HG02798 (cell line): ENCODE data around the gene VAPB.

ENCODE experiments used
- ATAC-seq: cut with Tn5 transposase; IDR thresholded peaks from one replicate; pipeline ENCODE4 v1.9.1; 2021; ENCODE audit warnings: mild to moderate bottlenecking; ENCODE audit not compliant: unreplicated experiment, poor library complexity

VAPB gene

DNA sequence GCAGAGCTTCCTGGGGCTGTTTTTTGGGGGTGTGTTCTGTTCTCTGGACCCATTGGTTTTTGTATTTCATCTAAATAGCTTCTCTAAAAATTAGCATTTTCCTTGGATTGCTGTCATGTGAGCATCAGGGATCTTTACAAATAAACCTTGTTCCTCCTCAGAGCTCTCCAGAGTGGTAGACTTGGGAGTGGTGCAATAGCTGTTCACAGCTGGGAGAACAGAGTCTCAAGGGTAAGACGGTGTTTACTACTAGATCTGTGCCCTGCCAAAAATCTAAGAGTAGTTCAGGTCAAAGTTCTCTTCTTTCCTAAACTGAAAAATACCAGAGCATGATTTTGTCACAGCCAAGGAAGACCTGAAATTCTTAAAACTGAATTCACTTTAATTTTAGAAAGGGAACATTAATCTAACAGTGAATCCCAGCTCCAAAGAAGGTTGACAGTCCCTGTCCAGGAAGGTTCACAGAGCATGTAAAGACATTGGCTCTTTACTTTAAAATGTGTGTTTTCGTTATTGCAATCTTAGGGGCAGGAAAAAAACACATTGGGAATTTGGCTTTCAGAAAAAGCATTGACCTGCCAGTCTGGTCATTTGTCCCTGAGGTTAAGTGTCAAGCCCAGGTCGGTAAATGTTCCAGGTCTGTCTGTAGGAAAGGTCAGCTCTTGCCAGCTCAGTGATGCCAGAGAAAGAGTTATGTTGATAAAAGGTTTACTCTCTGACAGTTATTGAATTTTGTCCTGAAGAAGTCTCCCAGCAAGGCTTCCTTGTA is 43.3 kb downstream of the VAPB start:
- no peak for ATAC-seq

DNA sequence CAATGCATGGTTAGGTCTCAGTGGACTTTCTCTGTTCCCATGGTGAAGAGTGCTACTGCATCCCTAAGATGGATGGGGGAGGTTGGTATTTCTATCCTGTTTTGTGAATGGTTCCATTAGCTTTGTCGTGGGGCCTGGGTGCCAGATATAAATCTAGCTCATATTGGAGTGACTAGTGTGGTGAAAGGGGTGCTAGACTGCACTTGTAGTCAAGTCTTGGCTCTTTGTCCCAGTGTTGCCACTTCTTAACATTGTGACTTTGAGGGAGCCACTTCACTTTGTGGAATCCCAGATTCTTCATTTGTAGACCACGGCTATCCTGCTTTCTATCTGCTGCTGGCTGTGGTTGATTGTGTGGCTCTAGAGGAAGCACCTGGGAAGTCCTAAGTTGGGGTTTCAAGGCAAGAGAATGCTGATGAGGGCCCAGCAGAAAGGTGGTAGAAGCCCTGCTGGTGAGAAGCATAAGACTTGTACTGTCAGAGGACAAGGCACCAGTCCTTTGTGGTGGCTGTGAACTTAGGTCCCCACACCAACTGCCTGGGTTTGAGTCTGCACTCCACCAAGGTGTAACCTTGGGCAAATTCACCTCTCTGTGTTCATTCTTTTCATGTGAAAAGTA is 44.1 kb downstream of the VAPB start:
- ATAC-seq = no peak

DNA sequence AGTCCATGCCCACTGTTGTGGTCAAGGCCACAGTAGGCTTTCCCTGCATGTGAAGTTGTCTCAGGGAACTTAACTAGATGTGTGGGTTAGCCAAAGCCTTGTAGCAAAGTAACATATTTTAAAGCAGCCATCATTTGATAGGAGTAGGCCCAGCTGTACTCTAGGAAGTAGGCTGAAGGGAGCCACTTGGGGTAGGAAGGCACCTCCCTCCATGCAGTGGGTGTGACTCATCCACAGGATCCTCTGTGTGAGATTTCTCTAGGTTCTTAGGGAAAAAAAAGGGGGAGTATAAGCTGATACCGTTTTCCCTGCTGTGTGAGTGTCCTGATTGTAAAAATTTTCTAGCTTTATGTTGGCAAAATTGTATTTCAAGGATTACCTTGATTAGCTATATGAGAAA is 44.7 kb downstream of the VAPB start:
- no peak for ATAC-seq

DNA sequence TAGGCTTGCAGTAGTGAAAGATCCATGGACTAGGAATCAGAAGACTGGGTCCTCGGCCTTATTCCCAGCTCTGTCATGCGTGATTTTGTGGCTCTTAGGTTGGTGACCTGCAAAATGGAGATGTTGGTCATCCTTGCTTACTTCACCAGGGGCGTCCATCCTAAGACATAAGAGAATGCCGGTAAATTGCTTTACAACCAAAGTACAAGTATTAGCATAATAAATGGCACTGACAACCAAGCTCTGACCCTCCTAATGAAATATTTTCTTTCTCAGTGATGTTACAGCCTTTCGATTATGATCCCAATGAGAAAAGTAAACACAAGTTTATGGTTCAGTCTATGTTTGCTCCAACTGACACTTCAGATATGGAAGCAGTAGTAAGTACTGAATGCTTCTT is 45.3 kb downstream of the VAPB start:
- no peak for ATAC-seq

DNA sequence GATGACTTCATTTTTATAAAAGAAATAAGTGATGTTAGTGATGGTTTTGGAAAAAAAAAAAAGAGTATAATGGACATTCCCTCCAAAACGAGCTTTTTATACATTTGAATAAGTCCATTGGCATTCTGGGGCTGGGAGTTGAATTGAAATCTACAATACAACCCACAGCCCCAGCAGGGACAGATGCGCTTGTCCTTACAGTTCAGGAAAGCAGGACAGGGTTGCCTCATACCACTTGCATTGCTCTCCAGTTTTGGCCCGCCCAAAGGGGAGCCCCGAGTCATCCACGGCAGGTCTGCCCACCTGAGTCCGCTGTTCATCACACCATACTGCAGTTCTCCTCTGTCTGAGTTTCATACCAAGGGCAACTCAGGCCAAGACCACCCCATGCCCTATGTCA is 46.2 kb downstream of the VAPB start:
- ATAC-seq = no peak

DNA sequence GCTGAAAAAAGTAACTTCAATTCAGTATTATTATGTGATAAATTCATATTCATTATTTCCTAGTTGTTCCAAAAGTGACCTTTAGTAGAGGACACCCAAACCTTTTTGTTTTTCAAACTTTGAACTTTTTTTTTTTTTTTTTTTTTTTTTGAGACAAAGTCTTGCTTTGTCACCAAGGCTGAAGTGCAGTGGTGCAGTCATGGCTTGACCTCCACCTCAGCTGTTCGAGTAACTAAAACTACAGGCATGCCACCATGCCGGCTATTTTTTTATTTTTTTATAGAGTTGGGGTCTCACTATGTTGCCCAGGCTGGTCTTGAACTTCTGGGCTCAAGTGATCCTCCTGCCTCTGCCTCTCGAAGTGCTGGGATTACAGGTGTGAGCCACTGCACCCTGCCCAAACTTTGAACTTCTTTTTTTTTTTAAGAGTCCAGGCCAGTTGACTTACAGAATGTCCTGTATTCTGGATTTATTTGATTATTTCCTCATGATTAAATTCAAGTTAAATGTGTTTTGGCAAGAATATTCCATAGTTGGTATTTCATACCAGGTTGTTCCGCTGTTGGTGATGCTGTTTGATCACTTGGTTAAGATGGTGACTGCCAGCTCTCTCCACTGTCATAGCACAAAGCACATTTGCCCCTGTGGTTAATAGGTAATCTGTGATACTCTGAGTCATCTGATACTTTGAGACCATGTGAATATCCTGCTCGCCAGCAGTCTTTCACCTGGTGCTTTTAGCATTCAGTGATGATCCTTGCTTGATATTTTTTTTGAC is 48.0 kb downstream of the VAPB start:
- peak; percentile 39 for ATAC-seq

- no peak for ATAC-seq
Measured at GRCh38 chr20:58438970-58439808, 50.2 kb downstream of the VAPB start.

DNA sequence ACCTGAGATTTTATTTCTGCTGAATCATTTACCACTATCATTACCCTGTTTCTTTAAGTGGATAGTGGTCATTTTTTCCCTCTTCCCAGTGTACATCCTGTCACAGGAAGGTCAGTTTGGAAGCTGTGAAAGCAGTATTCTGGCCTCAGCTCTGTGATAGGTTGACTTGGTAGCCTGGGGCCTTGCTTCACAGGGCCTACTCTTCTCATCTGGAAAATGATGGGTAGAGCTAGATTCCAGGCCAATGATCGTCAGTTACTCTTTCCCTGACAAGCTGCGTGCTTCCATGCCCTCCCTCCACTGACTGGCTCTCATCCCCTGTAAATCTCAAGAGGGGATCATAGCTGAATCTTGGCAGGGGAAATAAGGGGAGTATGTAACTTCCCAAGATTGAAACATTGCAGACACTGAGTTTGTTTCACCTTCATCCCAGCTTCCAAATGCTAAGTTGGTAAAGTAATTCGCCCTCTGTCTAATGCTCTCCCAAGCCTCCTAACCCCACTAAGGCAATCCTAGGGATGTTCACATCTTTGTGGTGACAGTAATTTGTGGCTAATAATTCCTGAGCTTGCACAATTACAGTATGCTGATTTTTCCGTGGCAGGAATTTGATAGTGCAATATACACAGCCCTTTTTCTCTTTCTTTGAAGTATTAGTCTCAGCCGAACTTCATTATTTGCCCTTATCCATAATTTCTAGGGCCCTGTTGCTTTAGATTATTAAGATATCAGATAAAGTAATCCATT is 51.2 kb downstream of the VAPB start:
- no peak for ATAC-seq

GRCh38 chr20:58441723-58442122 is 52.7 kb downstream of the VAPB start:
- no peak for ATAC-seq

- ATAC-seq = no peak
Measured at GRCh38 chr20:58444746-58445255, 55.8 kb downstream of the VAPB start.

GRCh38 chr20:58446264-58446959 is 57.4 kb downstream of the VAPB start:
- ATAC-seq = no peak

DNA sequence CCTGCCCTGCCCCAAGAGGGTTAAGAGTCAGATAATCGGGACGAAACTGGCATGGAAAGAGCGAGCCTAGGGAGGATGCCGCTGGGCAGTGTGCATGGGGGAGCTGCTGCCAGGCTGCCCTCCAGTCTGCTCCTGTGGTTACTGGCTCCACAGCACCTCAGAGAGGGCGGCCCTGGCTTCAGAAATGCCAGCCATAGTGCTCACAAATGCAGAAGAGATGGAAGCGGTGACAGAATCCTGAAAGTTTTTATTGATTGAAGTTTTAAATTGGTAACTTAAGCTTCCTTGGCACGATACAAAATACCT is 57.9 kb downstream of the VAPB start:
- no peak for ATAC-seq

DNA sequence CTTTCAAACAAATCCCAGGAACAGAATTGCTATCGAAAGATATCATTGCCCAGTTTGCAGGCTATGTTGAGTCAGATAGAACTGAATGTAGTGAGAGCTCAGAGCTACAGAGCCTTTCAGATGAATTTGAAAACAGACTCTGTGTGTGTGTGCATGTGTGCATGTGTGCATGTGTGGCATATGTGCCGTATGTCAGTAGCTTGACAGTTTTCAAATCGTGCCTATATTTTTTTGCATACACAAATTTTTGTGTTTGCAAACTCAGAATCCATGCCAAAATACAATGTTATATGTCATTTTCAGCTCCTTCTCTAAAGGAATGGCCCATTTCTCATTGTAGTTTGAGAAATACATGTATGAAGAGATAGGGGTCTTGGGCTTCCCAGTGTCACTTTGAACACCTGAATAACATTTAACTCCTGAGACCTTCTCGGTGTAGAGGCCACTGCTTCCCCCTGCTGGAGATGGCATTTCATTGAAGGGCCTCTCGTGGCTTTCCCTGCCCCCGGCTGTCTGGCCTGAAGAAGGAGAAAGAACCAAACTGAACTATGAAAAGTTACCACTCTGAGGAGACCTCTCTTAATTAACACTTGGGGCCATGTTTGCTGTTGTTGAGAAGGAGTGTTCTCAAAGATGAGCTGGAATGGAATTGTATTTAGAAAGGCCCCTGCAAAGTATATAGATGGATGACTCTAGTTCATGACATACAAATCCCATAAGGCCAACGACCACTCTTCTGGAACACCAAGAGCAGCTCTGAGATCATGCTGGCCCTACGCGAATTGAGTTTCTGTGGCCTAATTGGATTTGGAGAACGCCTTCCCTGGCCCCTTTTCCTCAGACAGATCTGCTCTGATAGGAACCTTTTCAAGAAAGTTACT is 58.7 kb downstream of the VAPB start:
- no peak for ATAC-seq

DNA sequence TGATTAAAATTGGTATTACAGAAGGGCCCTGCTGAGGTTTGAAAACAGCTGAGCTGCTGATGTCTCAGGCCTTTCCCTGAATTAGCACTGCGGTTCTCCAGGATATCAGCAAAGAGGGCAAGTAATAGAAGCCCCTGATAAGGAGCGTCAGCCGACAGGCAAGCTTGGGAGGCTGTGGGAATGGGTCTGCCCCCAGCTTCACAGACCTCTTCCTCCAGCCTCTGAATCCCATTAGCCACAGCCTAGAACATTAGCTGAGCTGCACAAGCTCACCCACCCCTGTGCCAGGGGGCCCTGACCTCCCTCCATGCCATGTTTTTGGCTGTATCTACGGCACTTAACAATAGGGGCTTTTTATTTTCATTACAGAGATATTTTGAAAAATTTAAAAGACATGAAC is 59.9 kb downstream of the VAPB start:
- no peak for ATAC-seq

DNA sequence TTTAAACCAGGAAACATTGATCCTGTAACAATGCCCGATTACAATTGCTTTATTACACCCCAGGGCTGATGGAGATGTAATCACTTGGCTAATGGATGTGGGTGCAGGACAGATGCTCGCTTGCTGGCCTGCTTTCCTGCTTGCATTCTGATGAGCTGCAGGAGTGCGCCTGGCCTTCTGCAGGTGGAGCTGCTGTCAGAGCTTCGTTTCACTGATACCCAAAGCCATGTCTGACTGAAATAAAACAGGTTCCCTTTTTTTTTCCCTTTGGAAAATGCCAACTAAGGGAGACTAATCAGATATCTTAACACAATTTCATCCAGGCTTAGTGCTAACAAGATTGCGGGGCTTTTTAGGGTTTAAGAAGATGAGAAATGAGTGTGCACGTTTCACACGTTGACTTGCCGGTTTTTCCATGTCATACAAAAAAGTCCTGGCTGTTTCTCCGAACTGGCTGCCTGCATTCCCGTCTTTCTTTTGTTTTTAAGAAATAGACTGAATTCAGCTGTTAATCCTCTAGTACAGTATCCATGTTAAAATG is 60.7 kb downstream of the VAPB start:
- ATAC-seq = no peak

- ATAC-seq = no peak
Measured at GRCh38 chr20:58450254-58450653, 61.2 kb downstream of the VAPB start.

DNA sequence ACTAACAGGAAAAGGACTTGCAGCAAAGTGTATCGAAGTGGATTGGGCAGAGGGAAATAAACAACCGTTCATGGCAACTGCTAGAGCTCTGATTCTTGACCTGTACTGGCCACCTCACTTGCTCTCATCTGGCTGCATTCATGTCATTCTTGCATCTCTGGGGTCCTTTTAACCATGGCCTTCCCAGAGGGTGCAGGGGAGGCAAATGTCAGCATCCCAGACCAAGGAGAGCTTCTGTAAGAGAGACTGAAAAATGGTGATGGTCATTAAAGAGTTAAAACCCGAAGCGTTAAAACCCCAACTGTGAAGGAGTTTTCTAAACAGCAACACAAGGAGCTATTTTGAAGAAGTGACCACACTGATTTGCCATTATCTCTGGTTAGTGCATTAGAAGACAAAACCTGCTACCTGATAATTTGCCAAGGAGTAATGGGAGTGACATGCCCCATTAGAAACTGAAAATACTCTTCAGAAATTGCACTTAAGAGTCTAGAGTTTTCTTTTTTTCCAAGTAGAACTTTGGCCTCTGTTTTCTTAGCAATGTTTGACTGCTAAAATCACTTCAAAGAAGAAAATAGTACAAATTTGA is 63.7 kb downstream of the VAPB start:
- no peak for ATAC-seq

- ATAC-seq = no peak
Measured at GRCh38 chr20:58453391-58453790, 64.4 kb downstream of the VAPB start.
